ENCODE data around the gene CASQ2.

GRCh38 chr1:115810609-115811008, 42.1 kb upstream of the CASQ2 start:
- TF ChIP-seq, protein P1, sequence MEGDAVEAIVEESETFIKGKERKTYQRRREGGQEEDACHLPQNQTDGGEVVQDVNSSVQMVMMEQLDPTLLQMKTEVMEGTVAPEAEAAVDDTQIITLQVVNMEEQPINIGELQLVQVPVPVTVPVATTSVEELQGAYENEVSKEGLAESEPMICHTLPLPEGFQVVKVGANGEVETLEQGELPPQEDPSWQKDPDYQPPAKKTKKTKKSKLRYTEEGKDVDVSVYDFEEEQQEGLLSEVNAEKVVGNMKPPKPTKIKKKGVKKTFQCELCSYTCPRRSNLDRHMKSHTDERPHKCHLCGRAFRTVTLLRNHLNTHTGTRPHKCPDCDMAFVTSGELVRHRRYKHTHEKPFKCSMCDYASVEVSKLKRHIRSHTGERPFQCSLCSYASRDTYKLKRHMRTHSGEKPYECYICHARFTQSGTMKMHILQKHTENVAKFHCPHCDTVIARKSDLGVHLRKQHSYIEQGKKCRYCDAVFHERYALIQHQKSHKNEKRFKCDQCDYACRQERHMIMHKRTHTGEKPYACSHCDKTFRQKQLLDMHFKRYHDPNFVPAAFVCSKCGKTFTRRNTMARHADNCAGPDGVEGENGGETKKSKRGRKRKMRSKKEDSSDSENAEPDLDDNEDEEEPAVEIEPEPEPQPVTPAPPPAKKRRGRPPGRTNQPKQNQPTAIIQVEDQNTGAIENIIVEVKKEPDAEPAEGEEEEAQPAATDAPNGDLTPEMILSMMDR (IDR thresholded peaks at IDR 0.05), result no peak
- no peak for TF ChIP-seq POLR2A (IDR thresholded peaks at IDR 0.05)
